PC-9 (cell line): ENCODE results near the gene CCDC68. TPM values are rescaled to one million over a fixed set of nuclear protein-coding genes. Genes with fewer than 3 reads are reported as not detected.

ENCODE experiments used
- BruUV-seq: library from RNA; stranded (reverse); fragments of 400-500 nt; replicated peaks from 2 replicates; lab custom pipeline; 2021; lab: Mats Ljungman, UMichigan
- CTCF ChIA-PET: fragments of 300-600 bp; sonication (Branson Sonifier 250); formaldehyde crosslinking; loops from one replicate; lab custom pipeline; 2022; ENCODE audit warnings: antibody characterized with exemption; lab: Charles Lee
- POLR2A ChIA-PET: fragments of 300-600 bp; sonication (Branson Sonifier 250); formaldehyde crosslinking; loops from one replicate; lab custom pipeline; 2022; ENCODE audit warnings: antibody characterized with exemption; ENCODE audit not compliant: unreplicated experiment; lab: Charles Lee
- DNase-seq, 2 experiments: peaks; one replicate each; pipeline versions ENCODE4 v3.0.0 to v3.0.0-alpha.2; 2015 to 2022; ENCODE audit warnings: mixed read lengths in 1 of 2
- H2AFZ ChIP-seq: fragments of 200-600 bp; sonication (generic); 2 replicates; pipeline ENCODE4 v1.8.1; 2017; ENCODE audit warnings: antibody characterized with exemption
- H3F3A ChIP-seq: fragments of 200-600 bp; sonication (generic); 2 replicates; pipeline ENCODE4 v1.8.1; 2017; ENCODE audit warnings: antibody characterized with exemption, mild to moderate bottlenecking, low read depth; ENCODE audit not compliant: insufficient read depth
- H3K27ac ChIP-seq: fragments of 200-600 bp; sonication (generic); 2 replicates; pipeline ENCODE4 v1.6.1; 2016; ENCODE audit warnings: mixed run types
- H3K27me3 ChIP-seq: fragments of 200-600 bp; sonication (generic); 2 replicates; pipeline ENCODE4 v1.6.1; 2016; ENCODE audit warnings: low read depth, mixed run types; ENCODE audit not compliant: insufficient read depth
- H3K36me3 ChIP-seq: fragments of 200-600 bp; sonication (generic); 2 replicates; pipeline ENCODE4 v1.6.1; 2016; ENCODE audit warnings: low read depth, mixed run types
- H3K4me1 ChIP-seq: fragments of 200-600 bp; sonication (generic); replicated peaks from 2 replicates; pipeline ENCODE4 v1.6.1; 2016; ENCODE audit warnings: mixed run types; ENCODE audit not compliant: insufficient read depth
- H3K4me2 ChIP-seq: fragments of 200-600 bp; sonication (generic); 2 replicates; pipeline ENCODE4 v1.6.1; 2017; ENCODE audit warnings: mixed run types
- H3K4me3 ChIP-seq: fragments of 200-600 bp; sonication (generic); 2 replicates; pipeline ENCODE4 v1.6.1; 2016; ENCODE audit warnings: mixed run types
- H3K79me2 ChIP-seq: fragments of 200-600 bp; sonication (generic); 2 replicates; pipeline ENCODE4 v1.6.1; 2017; ENCODE audit warnings: low read depth, mixed run types
- H3K9me2 ChIP-seq: fragments of 200-600 bp; sonication (generic); 2 replicates; pipeline ENCODE4 v1.8.1; 2017; ENCODE audit warnings: mild to moderate bottlenecking; ENCODE audit not compliant: insufficient read depth
- H3K9me3 ChIP-seq: fragments of 200-600 bp; sonication (generic); 2 replicates; pipeline ENCODE4 v1.8.1; 2016; ENCODE audit warnings: low read depth; ENCODE audit not compliant: insufficient read depth
- H4K20me1 ChIP-seq: fragments of 200-600 bp; sonication (generic); 2 replicates; pipeline ENCODE4 v1.8.1; 2017; ENCODE audit not compliant: insufficient read depth
- CTCF ChIP-seq: fragments of 200-600 bp; sonication (generic); conservative IDR thresholded peaks from 2 replicates; pipeline ENCODE4 v1.6.1; 2017; ENCODE audit warnings: mixed run types, antibody characterized with exemption, mild to moderate bottlenecking, moderate library complexity
- EZH2 ChIP-seq: fragments of 200-600 bp; sonication (generic); IDR thresholded peaks from 2 replicates; pipeline ENCODE4 v1.8.0; 2017; ENCODE audit warnings: antibody characterized with exemption, low read depth
- intact Hi-C: fragments of 100-400 bp; cut with micrococcal nuclease; formaldehyde crosslinking; loops from one replicate; pipeline ENCODE4 v1.10.0; 2022; ENCODE audit not compliant: unreplicated experiment
- total RNA-seq: library from RNA; stranded (reverse); gene quantifications from 2 replicates; pipeline ENCODE4 v1.2.3, GENCODE V29; 2021

The CCDC68 gene
- total RNA-seq, 1 experiment from 2014 or later: 2.9 TPM

- ChIA-PET POLR2A (no interaction called here), CTCF (no interaction called here)
- Histone ChIP-seq H3K27me3 (no peaks in the 10 kb centered on the region), H3K79me2 (no peaks in the 10 kb centered on the region), H3F3A (0 out of 2 replicates have a peak, but pooled peaks cover 8% of the 10 kb centered on the region), H3K36me3 (peaks cover 8% of the 10 kb centered on the region; the same call in 1 of the 2 replicates), H3K9me2 (no peaks in the 10 kb centered on the region), H3K4me3 (no peak overlapping the region), H3K4me1 (peaks cover 15% of the 10 kb centered on the region), H2AFZ (no peak overlapping the region), H3K4me2 (no peak overlapping the region), H4K20me1 (no peaks in the 10 kb centered on the region), H3K27ac (no peak overlapping the region), H3K9me3 (no peaks in the 10 kb centered on the region; the same call in 1 of the 2 replicates)
- TF ChIP-seq EZH2 (no peak), CTCF (no peak)
- intact Hi-C loops: no loop called here
- no TSS peak for BruUV-seq
- no peak for DNase-seq
Observed at GRCh38 chr18:54878159-54878622, 81.1 kb downstream of the CCDC68 start.

GRCh38 chr18:54877076-54877475, 82.2 kb downstream of the CCDC68 start:
- DNase-seq: no peak
- H3K9me2 ChIP-seq: no peaks in the 10 kb centered on the region
- peaks cover 5% of the 10 kb centered on the region; the same call in 1 of the 2 replicates for H3K36me3 ChIP-seq
- H3K27ac ChIP-seq: no peak overlapping the region
- no peaks in the 10 kb centered on the region for H4K20me1 ChIP-seq
- 0 out of 2 replicates have a peak, but pooled peaks cover 8% of the 10 kb centered on the region for H3F3A ChIP-seq
- intact Hi-C loops: no loop called here
- H3K4me2 ChIP-seq: no peak overlapping the region
- peaks cover 15% of the 10 kb centered on the region for H3K4me1 ChIP-seq
- no peaks in the 10 kb centered on the region; the same call in 1 of the 2 replicates for H3K9me3 ChIP-seq
- BruUV-seq: no TSS peak
- ChIA-PET CTCF (no interaction called here), POLR2A (no interaction called here)
- no peak for TF ChIP-seq EZH2
- no peak for TF ChIP-seq CTCF
- no peak overlapping the region for H2AFZ ChIP-seq
- no peaks in the 10 kb centered on the region for H3K27me3 ChIP-seq
- H3K79me2 ChIP-seq: no peaks in the 10 kb centered on the region
- no peak overlapping the region for H3K4me3 ChIP-seq

GRCh38 chr18:54875063-54875462, 84.2 kb downstream of the CCDC68 start:
- no peaks in the 10 kb centered on the region for H3K9me2 ChIP-seq
- H3K4me2 ChIP-seq: no peak overlapping the region
- POLR2A ChIA-PET: interaction anchor here (0.6 kb wide), 1 partner anchor 309 kb away, joined by 6 read pairs; no protein-coding TSS in a partner anchor
- no TSS peak for BruUV-seq
- no peaks in the 10 kb centered on the region for H3K79me2 ChIP-seq
- H3K4me3 ChIP-seq: no peak overlapping the region
- peaks cover 2% of the 10 kb centered on the region; the same call in 1 of the 2 replicates for H3K4me1 ChIP-seq
- H4K20me1 ChIP-seq: no peaks in the 10 kb centered on the region
- 0 out of 2 replicates have a peak, but pooled peaks cover 7% of the 10 kb centered on the region for H3F3A ChIP-seq
- CTCF ChIA-PET: interaction anchor here (0.6 kb wide), 1 partner anchor 100 kb away, joined by 4 read pairs; no protein-coding TSS in a partner anchor
- no peak overlapping the region for H2AFZ ChIP-seq
- no peaks in the 10 kb centered on the region; the same call in 1 of the 2 replicates for H3K9me3 ChIP-seq
- intact Hi-C loops: no loop called here
- no peak for DNase-seq
- no peak overlapping the region for H3K27ac ChIP-seq
- TF ChIP-seq CTCF (no peak), EZH2 (no peak)
- H3K27me3 ChIP-seq: no peaks in the 10 kb centered on the region
- H3K36me3 ChIP-seq: peaks cover 8% of the 10 kb centered on the region
